CD4-positive, alpha-beta memory T cell (primary cell): ENCODE data around the gene EIF2B4. TPM values are rescaled to one million over a fixed set of nuclear protein-coding genes. Genes with fewer than 3 reads are reported as not detected.
A peak's percentile ranks its signal among the peaks of the same experiment; 100 is the strongest.

Source experiments
- CTCF ChIA-PET: fragments of 350-600 bp; sonication (Branson Sonifier 250); formaldehyde crosslinking; loops from one replicate; lab custom pipeline; 2021; ENCODE audit warnings: inconsistent platforms; ENCODE audit not compliant: partially characterized antibody; lab: Charles Lee
- POLR2A ChIA-PET: fragments of 350-600 bp; sonication (Branson Sonifier 250); formaldehyde crosslinking; loops from one replicate; lab custom pipeline; 2021; ENCODE audit not compliant: partially characterized antibody; lab: Charles Lee
- DNase-seq, 5 donors: peaks; one replicate each; pipeline versions ENCODE4 v3.0.0 to v3.0.0-alpha.2; 2020 to 2022; ENCODE audit warnings: mixed read lengths in 1 of 5
- H3K27ac ChIP-seq: one replicate; pipeline ENCODE4 v1.7.0; 2013; ENCODE audit warnings: low read depth, low read length
- H3K27me3 ChIP-seq: 2 replicates; pipeline ENCODE4 v1.7.0; 2013; ENCODE audit warnings: mild to moderate bottlenecking, low read length, moderate library complexity; ENCODE audit not compliant: insufficient read depth
- H3K36me3 ChIP-seq: 2 replicates; pipeline ENCODE4 v1.7.0; 2013; ENCODE audit warnings: mild to moderate bottlenecking, low read length, moderate library complexity; ENCODE audit not compliant: insufficient read depth
- H3K4me1 ChIP-seq: 2 replicates; pipeline ENCODE4 v1.7.0; 2013; ENCODE audit warnings: mild to moderate bottlenecking, low read length, moderate library complexity; ENCODE audit not compliant: insufficient read depth
- H3K4me3 ChIP-seq, 2 donors: one replicate each; pipeline ENCODE4 v1.7.0; 2013; ENCODE audit warnings: low read length in 2 of 2, mild to moderate bottlenecking in 1 of 2
- H3K9me3 ChIP-seq, 2 donors: one replicate each; pipeline ENCODE4 v1.7.0; 2013; ENCODE audit warnings: low read length in 2 of 2, control low read depth in 1 of 2; ENCODE audit not compliant: control insufficient read depth in 1 of 2
- H3K27ac Mint-ChIP-seq, 7 donors: one replicate each; pipeline ENCODE4 v1.8.0; 2020 to 2021; ENCODE audit warnings: mixed read lengths in 7 of 7, mild to moderate bottlenecking in 6 of 7, inconsistent platforms in 3 of 7, moderate library complexity in 3 of 7
- H3K27me3 Mint-ChIP-seq, 2 donors: one replicate each; pipeline ENCODE4 v1.8.0; 2020 to 2021; ENCODE audit warnings: mixed read lengths in 2 of 2
- H3K36me3 Mint-ChIP-seq, 2 donors: one replicate each; pipeline ENCODE4 v1.8.0; 2020 to 2021; ENCODE audit warnings: mixed read lengths in 2 of 2, inconsistent platforms in 1 of 2, mild to moderate bottlenecking in 1 of 2
- H3K4me1 Mint-ChIP-seq, 4 donors: one replicate each; pipeline ENCODE4 v1.8.0; 2020 to 2021; ENCODE audit warnings: mixed read lengths in 4 of 4, mild to moderate bottlenecking in 1 of 4
- H3K4me3 Mint-ChIP-seq, 8 donors: one replicate each; pipeline ENCODE4 v1.8.0; 2020 to 2021; ENCODE audit warnings: mixed read lengths in 8 of 8, mild to moderate bottlenecking in 7 of 8, moderate library complexity in 6 of 8, inconsistent platforms in 3 of 8
- H3K9me3 Mint-ChIP-seq, 8 donors: one replicate each; pipeline ENCODE4 v1.8.0; 2020 to 2021; ENCODE audit warnings: mixed read lengths in 8 of 8, mild to moderate bottlenecking in 5 of 8, inconsistent platforms in 3 of 8, moderate library complexity in 1 of 8
- intact Hi-C: fragments of 100-400 bp; cut with micrococcal nuclease; formaldehyde crosslinking; loops from one replicate; pipeline ENCODE4 v1.15.1; 2023
- polyA plus RNA-seq, 2 donors: library from polyadenylated mRNA; unstranded; fragments of 300-500 nt; fragmentation: Illumina TruSeq; gene quantifications; one replicate each; pipeline ENCODE4 v1.2.3, GENCODE V29; 2021
- total RNA-seq, 2 experiments: library from RNA; stranded (reverse); gene quantifications; one replicate each; pipeline ENCODE4 v1.2.3, GENCODE V29; 2021

The EIF2B4 gene
- total and polyA plus RNA-seq, 4 experiments from 2014 or later: 33.4 to 56.0 (median 41.8) TPM

GRCh38 chr2:27407798-27408491 is 37.8 kb upstream of the EIF2B4 start:
- Mint-ChIP-seq H3K4me3 (peak overlapping the region; percentile 81 to 91 (median 87)), H3K36me3 (peaks cover 4 to 13% of the 10 kb centered on the region in 2 donors), H3K4me1 (peaks cover 31 to 53% (median 40%) of the 10 kb centered on the region in 4 donors), H3K9me3 (no peaks in the 10 kb centered on the region), H3K27me3 (peaks cover 1 to 2% of the 10 kb centered on the region in 2 donors), H3K27ac (peak overlapping the region; percentile 77 to 94 (median 89))
- H3K27me3 ChIP-seq: no peaks in the 10 kb centered on the region
- peak overlapping the region; percentile 85 for H3K27ac ChIP-seq
- H3K4me1 ChIP-seq: peaks cover 43% of the 10 kb centered on the region
- CTCF ChIA-PET: interaction anchor here (0.8 kb wide), 1 partner anchor 20 kb away, joined by 3 read pairs; no protein-coding TSS in a partner anchor
- H3K9me3 ChIP-seq: no peaks in the 10 kb centered on the region
- POLR2A ChIA-PET: interaction anchor here (5.0 kb wide), 1 partner anchor 20 kb away, joined by 82 read pairs; the partner anchor contains the start of gene NRBP1
- peak overlapping the region; percentile 37 to 92 for H3K4me3 ChIP-seq
- no peaks in the 10 kb centered on the region for H3K36me3 ChIP-seq
- no peak for DNase-seq
- intact Hi-C loops: loop anchor here (10.0 kb wide), 1 partner anchor 193 kb away; the partner anchor contains the start of genes ATRAID, CAD and SLC5A6

GRCh38 chr2:27400348-27401135 is 30.4 kb upstream of the EIF2B4 start:
- no peaks in the 10 kb centered on the region for H3K36me3 ChIP-seq
- no peaks in the 10 kb centered on the region for H3K9me3 ChIP-seq
- Mint-ChIP-seq H3K27ac (peak overlapping the region in 4 of 7 donors; percentile 21 to 72 (median 66)), H3K4me1 (peaks cover 23 to 49% (median 33%) of the 10 kb centered on the region in 4 donors), H3K27me3 (no peaks in the 10 kb centered on the region), H3K4me3 (no peak overlapping the region), H3K9me3 (no peaks in the 10 kb centered on the region), H3K36me3 (peaks cover 7 to 18% of the 10 kb centered on the region in 2 donors)
- no peak overlapping the region for H3K4me3 ChIP-seq
- no peak overlapping the region for H3K27ac ChIP-seq
- DNase-seq: no peak
- no peaks in the 10 kb centered on the region for H3K27me3 ChIP-seq
- ChIA-PET CTCF (no interaction called here), POLR2A (interaction anchor here (0.9 to 1.5 kb wide), 2 partner anchors 9 to 28 kb away, joined by 3 to 7 read pairs; partner anchors contain the start of genes NRBP1 and PPM1G)
- H3K4me1 ChIP-seq: peaks cover 36% of the 10 kb centered on the region
- intact Hi-C loops: loop anchor here (10.0 kb wide), 1 partner anchor 186 kb away; the partner anchor contains the start of genes ATRAID, CAD and SLC5A6

GRCh38 chr2:27398962-27399361 is 28.8 kb upstream of the EIF2B4 start:
- Mint-ChIP-seq H3K9me3 (no peaks in the 10 kb centered on the region), H3K27ac (peak overlapping the region in 6 of 7 donors; percentile 5 to 62 (median 34)), H3K4me1 (peaks cover 23 to 44% (median 31%) of the 10 kb centered on the region in 4 donors), H3K4me3 (no peak overlapping the region), H3K27me3 (no peaks in the 10 kb centered on the region), H3K36me3 (peaks cover 7 to 18% of the 10 kb centered on the region in 2 donors)
- H3K4me3 ChIP-seq: no peak overlapping the region
- ChIA-PET POLR2A (interaction anchor here (1.2 kb wide), 1 partner anchor 10 kb away, joined by 5 read pairs; the partner anchor contains the start of gene PPM1G), CTCF (no interaction called here)
- no peak for DNase-seq
- intact Hi-C loops: no loop called here
- peaks cover 36% of the 10 kb centered on the region for H3K4me1 ChIP-seq
- no peaks in the 10 kb centered on the region for H3K36me3 ChIP-seq
- H3K27ac ChIP-seq: no peak overlapping the region
- no peaks in the 10 kb centered on the region for H3K27me3 ChIP-seq
- no peaks in the 10 kb centered on the region for H3K9me3 ChIP-seq

- Histone ChIP-seq H3K27ac (no peak overlapping the region), H3K36me3 (peaks cover 3% of the 10 kb centered on the region), H3K27me3 (no peaks in the 10 kb centered on the region), H3K9me3 (no peaks in the 10 kb centered on the region), H3K4me3 (no peak overlapping the region), H3K4me1 (peaks cover 40% of the 10 kb centered on the region)
- DNase-seq: no peak
- peaks cover 26 to 46% (median 37%) of the 10 kb centered on the region in 4 donors for H3K4me1 Mint-ChIP-seq
- intact Hi-C loops: no loop called here
- POLR2A ChIA-PET: no interaction called here
- peak overlapping the region in 2 of 8 donors; percentile 15 to 27 for H3K4me3 Mint-ChIP-seq
- H3K27me3 Mint-ChIP-seq: no peaks in the 10 kb centered on the region
- peak overlapping the region in 6 of 7 donors; percentile 36 to 95 (median 82) for H3K27ac Mint-ChIP-seq
- peaks cover 5 to 24% of the 10 kb centered on the region in 2 donors for H3K36me3 Mint-ChIP-seq
- CTCF ChIA-PET: no interaction called here
- H3K9me3 Mint-ChIP-seq: no peaks in the 10 kb centered on the region
These were observed 23.1 kb upstream of the EIF2B4 start for GRCh38 chr2:27393225-27393624.

- Histone ChIP-seq H3K27ac (peak overlapping the region; percentile 66), H3K36me3 (peaks cover 6% of the 10 kb centered on the region), H3K4me1 (peaks cover 29% of the 10 kb centered on the region), H3K4me3 (no peak overlapping the region), H3K9me3 (no peaks in the 10 kb centered on the region), H3K27me3 (no peaks in the 10 kb centered on the region)
- intact Hi-C loops: no loop called here
- H3K36me3 Mint-ChIP-seq: peaks cover 5 to 26% of the 10 kb centered on the region in 2 donors
- POLR2A ChIA-PET: interaction anchor here (1.0 to 2.2 kb wide), 7 partner anchors 11 to 272 kb away, joined by 3 to 10 read pairs (median 6); partner anchors contain the start of genes EIF2B4, NRBP1, PPM1G and SLC4A1AP
- H3K4me1 Mint-ChIP-seq: peaks cover 21 to 39% (median 29%) of the 10 kb centered on the region in 4 donors
- CTCF ChIA-PET: interaction anchor here (0.7 to 1.3 kb wide), 3 partner anchors 11 to 42 kb away, joined by 3 read pairs; no protein-coding TSS in a partner anchor
- peak overlapping the region; percentile 26 to 79 (median 63) for H3K4me3 Mint-ChIP-seq
- H3K9me3 Mint-ChIP-seq: no peaks in the 10 kb centered on the region
- DNase-seq: peak; percentile 57 to 79 (median 69)
- no peaks in the 10 kb centered on the region for H3K27me3 Mint-ChIP-seq
- peak overlapping the region; percentile 81 to 98 (median 95) for H3K27ac Mint-ChIP-seq
These were observed 20.9 kb upstream of the EIF2B4 start for GRCh38 chr2:27390822-27391679.

GRCh38 chr2:27381577-27382181 is 11.5 kb upstream of the EIF2B4 start:
- no peak for DNase-seq

More at GRCh38 chr2:27381577-27382181, 11.5 kb upstream of the EIF2B4 start:
- intact Hi-C loops: loop anchor here (2.0 kb wide), 1 partner anchor 47 kb away; the partner anchor contains the start of gene NRBP1
- no peaks in the 10 kb centered on the region for H3K27me3 ChIP-seq
- Mint-ChIP-seq H3K4me3 (peak overlapping the region; percentile 62 to 89 (median 84)), H3K9me3 (peaks cover 0 to 1% (median 0%) of the 10 kb centered on the region in 8 donors), H3K27me3 (no peaks in the 10 kb centered on the region), H3K27ac (peak overlapping the region; percentile 92 to 97 (median 93)), H3K4me1 (peaks cover 15 to 36% (median 25%) of the 10 kb centered on the region in 4 donors), H3K36me3 (peaks cover 40 to 68% of the 10 kb centered on the region in 2 donors)
- no peaks in the 10 kb centered on the region for H3K9me3 ChIP-seq
- peak overlapping the region; percentile 78 for H3K27ac ChIP-seq
- H3K36me3 ChIP-seq: peaks cover 59% of the 10 kb centered on the region
- CTCF ChIA-PET: interaction anchor here (0.5 to 1.5 kb wide), 2 partner anchors 12 to 32 kb away, joined by 3 to 6 read pairs; partner anchors contain the start of gene EIF2B4
- POLR2A ChIA-PET: interaction anchor here (0.6 to 4.4 kb wide), 5 partner anchors 11 to 632 kb away, joined by 4 to 106 read pairs (median 44); partner anchors contain the start of genes EIF2B4, MPV17, NRBP1 and PPM1G
- peaks cover 20% of the 10 kb centered on the region for H3K4me1 ChIP-seq
- no peak overlapping the region for H3K4me3 ChIP-seq
